Esophagus squamous epithelium (tissue), 5 donors: ENCODE data around the gene SLC6A19. TPM values are rescaled to one million over a fixed set of nuclear protein-coding genes. Genes with fewer than 3 reads are reported as not detected.
A peak's percentile ranks its signal among the peaks of the same experiment; 100 is the strongest.

Experiments used
- DNase-seq: peaks from one replicate; lab custom pipeline; 2025; lab: John Stamatoyannopoulos, UW
- H3K27ac ChIP-seq, 4 donors: fragments of 200-600 bp; sonication (generic); one replicate each; pipeline ENCODE4 v1.5.1; 2016 to 2019; ENCODE audit warnings: mild to moderate bottlenecking in 1 of 4
- H3K27me3 ChIP-seq, 4 donors: fragments of 200-600 bp; sonication (generic); 1 replicate in 3 of 4; 2 replicates in 1 of 4; pipeline versions ENCODE4 v1.5.1 to v1.6.0; 2017 to 2021; ENCODE audit warnings: antibody characterized with exemption in 1 of 4
- H3K36me3 ChIP-seq, 3 donors: fragments of 200-600 bp; sonication (generic); one replicate each; pipeline ENCODE4 v1.5.1; 2016 to 2019
- H3K4me1 ChIP-seq, 3 donors: fragments of 200-600 bp; sonication (generic); one replicate each; pipeline ENCODE4 v1.5.1; 2017 to 2019
- H3K4me3 ChIP-seq, 4 donors: fragments of 200-600 bp; sonication (generic); 1 replicate in 3 of 4; 2 replicates in 1 of 4; pipeline ENCODE4 v1.5.1; 2016 to 2019; ENCODE audit warnings: mild to moderate bottlenecking in 2 of 4, moderate library complexity in 1 of 4
- H3K9me3 ChIP-seq, 3 donors: fragments of 200-600 bp; sonication (generic); one replicate each; pipeline ENCODE4 v1.5.1; 2016 to 2019
- POLR2A ChIP-seq, 4 donors: fragments of 450-650 bp; IDR thresholded peaks; one replicate each; pipeline ENCODE4 v1.6.1; 2017; ENCODE audit warnings: antibody characterized with exemption in 4 of 4, mild to moderate bottlenecking in 4 of 4, moderate library complexity in 3 of 4
- WGBS, 2 donors: methylation state at CpG; one replicate each; pipeline ENCODE4 v1.1.5; 2018; 5-methylcytosine and 5-hydroxymethylcytosine counted together
- intact Hi-C: fragments of 100-400 bp; cut with DNase I; formaldehyde crosslinking; loops from one replicate; pipeline ENCODE4 v1.15.0; 2022
- total RNA-seq, 4 donors: library from RNA; depleted of rRNA; stranded (reverse); fragments of >200 nt; gene quantifications; one replicate each; pipeline ENCODE4 v1.1.0, GENCODE V29; 2016
- TF ChIP-seq, protein P1 (sequence below), 6 experiments: fragments of 450-650 bp in 4 of 6; fragments of 200-600 bp in 2 of 6; sonication (generic) in 2 of 6; IDR thresholded peaks; one replicate each; pipeline ENCODE4 v1.5.1; 2016 to 2019; ENCODE audit warnings: antibody characterized with exemption in 6 of 6, mild to moderate bottlenecking in 4 of 6, moderate library complexity in 4 of 6
- donor health status: DM: yes; HTN: yes; CAD: no.

SLC6A19 gene
- total RNA-seq, 4 donors from 2014 or later, result not detected

DNA sequence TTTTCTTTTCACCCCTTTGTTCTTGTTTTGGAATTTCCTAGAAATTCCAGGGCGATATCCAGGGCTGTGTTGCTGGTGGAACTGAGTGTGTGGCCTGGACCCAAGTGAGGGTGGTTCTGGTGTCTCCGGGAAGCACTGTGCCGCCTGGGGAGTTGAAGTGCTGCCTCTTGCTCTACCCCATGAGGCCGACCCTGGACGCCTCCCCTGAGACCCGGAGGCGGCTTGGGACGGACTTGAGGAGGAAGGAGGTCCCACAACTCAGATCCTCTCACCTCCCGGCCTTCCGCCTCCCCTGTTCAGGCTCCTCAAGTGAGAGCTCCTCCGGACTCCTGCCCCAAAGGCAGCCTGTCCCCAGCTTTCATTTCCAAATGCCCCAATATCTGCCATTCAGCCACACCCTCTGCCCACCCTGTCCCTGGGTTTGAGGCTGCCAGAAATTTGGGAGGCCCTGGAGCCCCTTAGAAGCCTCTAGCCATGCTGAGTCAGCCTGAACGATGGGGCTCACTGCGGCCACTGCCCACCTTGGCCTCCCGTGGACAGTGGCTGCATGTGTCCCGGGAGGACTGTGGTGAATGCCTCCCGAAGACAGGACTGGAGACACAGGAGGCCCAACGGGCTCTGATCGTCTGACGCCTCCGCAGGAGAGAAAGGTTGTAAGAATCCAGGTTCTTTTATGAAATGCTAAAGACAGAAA, 42.6 kb upstream of the SLC6A19 start:
- TF ChIP-seq, protein P1, sequence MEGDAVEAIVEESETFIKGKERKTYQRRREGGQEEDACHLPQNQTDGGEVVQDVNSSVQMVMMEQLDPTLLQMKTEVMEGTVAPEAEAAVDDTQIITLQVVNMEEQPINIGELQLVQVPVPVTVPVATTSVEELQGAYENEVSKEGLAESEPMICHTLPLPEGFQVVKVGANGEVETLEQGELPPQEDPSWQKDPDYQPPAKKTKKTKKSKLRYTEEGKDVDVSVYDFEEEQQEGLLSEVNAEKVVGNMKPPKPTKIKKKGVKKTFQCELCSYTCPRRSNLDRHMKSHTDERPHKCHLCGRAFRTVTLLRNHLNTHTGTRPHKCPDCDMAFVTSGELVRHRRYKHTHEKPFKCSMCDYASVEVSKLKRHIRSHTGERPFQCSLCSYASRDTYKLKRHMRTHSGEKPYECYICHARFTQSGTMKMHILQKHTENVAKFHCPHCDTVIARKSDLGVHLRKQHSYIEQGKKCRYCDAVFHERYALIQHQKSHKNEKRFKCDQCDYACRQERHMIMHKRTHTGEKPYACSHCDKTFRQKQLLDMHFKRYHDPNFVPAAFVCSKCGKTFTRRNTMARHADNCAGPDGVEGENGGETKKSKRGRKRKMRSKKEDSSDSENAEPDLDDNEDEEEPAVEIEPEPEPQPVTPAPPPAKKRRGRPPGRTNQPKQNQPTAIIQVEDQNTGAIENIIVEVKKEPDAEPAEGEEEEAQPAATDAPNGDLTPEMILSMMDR (IDR thresholded peaks at IDR 0.05), result no peak
- no peak for TF ChIP-seq POLR2A (IDR thresholded peaks at IDR 0.05)
- 81% methylated on average over 8 to 11 of the region's 20 CpGs for WGBS, 2 donors
- Histone ChIP-seq H3K9me3 (peaks cover 0 to 16% (median 5%) of the 10 kb centered on the region in 3 donors), H3K4me3 (no peak overlapping the region), H3K36me3 (no peaks in the 10 kb centered on the region), H3K27ac (no peak overlapping the region), H3K27me3 (peaks cover 12 to 86% (median 17%) of the 10 kb centered on the region in 4 donors), H3K4me1 (peaks cover 9 to 34% (median 10%) of the 10 kb centered on the region in 3 donors)
- intact Hi-C loops, result no loop called here
- DNase-seq, result no peak

DNA sequence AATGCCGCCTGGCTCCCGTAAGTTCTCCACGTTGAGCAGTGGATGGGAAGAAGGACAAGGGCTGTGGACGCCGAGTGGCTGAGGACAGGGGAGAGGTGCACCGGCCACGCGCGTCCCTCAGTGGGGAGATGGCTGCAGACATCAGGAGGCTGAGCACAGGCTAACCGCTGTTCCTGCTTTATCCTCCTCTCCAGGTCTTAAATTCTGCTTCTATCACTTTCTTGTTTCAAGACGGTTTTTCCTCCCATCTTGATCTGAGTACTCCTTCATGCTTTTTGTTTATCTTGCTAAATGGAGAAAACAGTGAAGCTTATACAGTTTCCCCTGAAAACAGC, 42.1 kb upstream of the SLC6A19 start:
- no peak for DNase-seq
- Histone ChIP-seq H3K4me3 (no peak overlapping the region), H3K9me3 (peaks cover 0 to 16% (median 5%) of the 10 kb centered on the region in 3 donors), H3K4me1 (peaks cover 9 to 34% (median 10%) of the 10 kb centered on the region in 3 donors), H3K36me3 (no peaks in the 10 kb centered on the region), H3K27ac (no peak overlapping the region), H3K27me3 (peaks cover 12 to 86% (median 17%) of the 10 kb centered on the region in 4 donors)
- TF ChIP-seq POLR2A (IDR thresholded peaks at IDR 0.05), result no peak
- TF ChIP-seq, protein P1 (IDR thresholded peaks at IDR 0.05), result no peak
- WGBS, 2 donors, result 80 to 84% methylated on average over 11 of the region's 11 CpGs
- intact Hi-C loops, result no loop called here

DNA sequence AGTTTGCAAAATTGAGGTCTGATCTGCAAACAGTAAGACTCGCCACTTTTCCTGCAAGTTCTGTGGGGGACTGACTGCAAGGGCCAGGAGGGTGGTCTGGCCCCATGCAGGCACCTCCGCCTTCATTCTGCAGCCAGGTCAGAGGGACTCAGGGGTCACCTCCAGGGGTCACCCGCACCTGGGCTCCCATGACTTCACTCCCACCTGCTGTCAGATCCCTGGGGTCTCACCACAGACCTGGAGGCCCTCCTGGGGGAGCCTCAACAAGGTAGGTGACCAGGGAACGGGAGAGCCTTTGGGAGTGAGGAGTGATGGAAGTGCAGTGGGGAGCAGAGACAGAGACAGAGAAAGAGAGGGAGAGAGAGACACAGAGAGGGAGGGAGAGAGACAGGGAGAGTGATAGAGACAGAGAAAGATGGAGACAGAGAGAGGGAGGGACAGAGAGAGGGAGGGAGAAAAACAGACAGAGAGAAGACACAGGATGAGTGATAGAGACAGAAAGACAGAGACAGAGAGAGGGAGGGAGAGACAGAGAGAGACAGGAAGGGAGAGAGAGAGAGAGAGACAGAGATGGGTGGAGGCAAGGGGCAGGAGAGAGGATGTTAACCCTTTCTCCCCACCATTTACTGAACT, 41.5 kb upstream of the SLC6A19 start:
- no peak for DNase-seq
- Histone ChIP-seq H3K36me3 (no peaks in the 10 kb centered on the region), H3K27ac (no peak overlapping the region), H3K4me3 (no peak overlapping the region), H3K9me3 (peaks cover 0 to 16% (median 5%) of the 10 kb centered on the region in 3 donors), H3K27me3 (peaks cover 10 to 83% (median 13%) of the 10 kb centered on the region in 4 donors), H3K4me1 (peaks cover 9 to 33% (median 10%) of the 10 kb centered on the region in 3 donors)
- WGBS, 2 donors, result 63 to 76% methylated on average over 2 to 3 of the region's 4 CpGs
- intact Hi-C loops, result loop anchor here (10.0 kb wide), 1 partner anchor 235 kb away; no protein-coding TSS in a partner anchor
- TF ChIP-seq, protein P1 (IDR thresholded peaks at IDR 0.05), result no peak
- TF ChIP-seq POLR2A (IDR thresholded peaks at IDR 0.05), result no peak

GRCh38 chr5:1161108-1161832, 40.1 kb upstream of the SLC6A19 start:
- Histone ChIP-seq H3K27ac (peak overlapping the region in 1 of 4 donors; percentile 29), H3K9me3 (peaks cover 0 to 15% (median 5%) of the 10 kb centered on the region in 3 donors), H3K4me3 (peak overlapping the region in 1 of 4 donors; percentile 10), H3K4me1 (peaks cover 0 to 19% (median 9%) of the 10 kb centered on the region in 3 donors), H3K27me3 (peaks cover 0 to 76% (median 5%) of the 10 kb centered on the region in 4 donors), H3K36me3 (no peaks in the 10 kb centered on the region)
- intact Hi-C loops, result loop anchor here (10.0 kb wide), 1 partner anchor 236 kb away; no protein-coding TSS in a partner anchor
- WGBS, 2 donors, result 53 to 74% methylated on average over 5 to 14 of the region's 23 CpGs
- TF ChIP-seq, protein P1 (IDR thresholded peaks at IDR 0.05), result no peak
- no peak for TF ChIP-seq POLR2A (IDR thresholded peaks at IDR 0.05)
- DNase-seq, result no peak
